ENCODE data around the gene CPA4.

Gene CPA4

DNA sequence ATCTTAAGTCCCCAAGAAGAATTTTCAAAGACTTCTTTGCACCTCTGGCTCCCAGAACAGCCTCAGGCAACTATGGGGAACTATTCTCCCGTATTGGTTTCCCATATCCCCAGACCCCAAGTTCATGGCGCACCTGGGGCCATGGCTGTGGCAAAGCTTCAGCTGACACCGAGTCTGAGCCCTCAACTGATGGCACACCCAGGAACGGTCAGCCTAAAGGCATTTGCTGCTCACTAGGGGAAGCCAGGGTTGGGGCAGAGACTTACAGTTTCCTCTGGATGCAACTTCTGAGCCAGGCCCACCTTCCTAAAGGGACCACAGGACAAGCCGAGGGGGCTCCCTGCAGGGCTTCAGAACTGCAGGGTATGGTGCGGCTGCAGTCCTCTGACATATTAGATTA, 73.6 kb downstream of the CPA4 start:
- no peak for DNase-seq

DNA sequence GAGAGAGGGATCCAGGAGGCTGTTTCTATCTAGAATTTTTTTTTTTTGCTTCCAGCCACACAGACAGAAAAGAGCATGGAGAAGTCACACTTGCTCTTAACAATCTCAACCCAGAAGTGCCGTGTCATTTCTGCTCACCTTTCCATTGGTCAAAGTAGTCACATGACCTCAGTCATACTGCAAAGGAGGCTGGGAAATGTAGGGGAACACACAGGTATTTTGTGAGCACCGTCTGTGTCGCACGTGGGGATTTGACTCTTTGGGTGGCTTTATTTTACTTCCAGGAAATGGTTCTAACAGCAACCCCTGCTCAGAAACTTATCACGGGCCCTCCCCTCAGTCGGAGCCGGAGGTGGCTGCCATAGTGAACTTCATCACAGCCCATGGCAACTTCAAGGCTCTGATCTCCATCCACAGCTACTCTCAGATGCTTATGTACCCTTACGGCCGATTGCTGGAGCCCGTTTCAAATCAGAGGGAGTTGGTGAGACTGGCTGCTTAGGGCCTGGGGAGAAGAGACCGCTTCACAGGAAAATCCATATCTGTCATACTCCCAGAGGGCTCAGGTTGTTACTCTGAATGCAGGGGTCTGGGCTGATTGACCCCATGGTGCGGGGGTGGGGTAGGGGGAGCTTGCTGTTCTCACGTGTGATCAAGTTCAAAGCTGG, 74.3 kb downstream of the CPA4 start:
- DNase-seq = no peak

DNA sequence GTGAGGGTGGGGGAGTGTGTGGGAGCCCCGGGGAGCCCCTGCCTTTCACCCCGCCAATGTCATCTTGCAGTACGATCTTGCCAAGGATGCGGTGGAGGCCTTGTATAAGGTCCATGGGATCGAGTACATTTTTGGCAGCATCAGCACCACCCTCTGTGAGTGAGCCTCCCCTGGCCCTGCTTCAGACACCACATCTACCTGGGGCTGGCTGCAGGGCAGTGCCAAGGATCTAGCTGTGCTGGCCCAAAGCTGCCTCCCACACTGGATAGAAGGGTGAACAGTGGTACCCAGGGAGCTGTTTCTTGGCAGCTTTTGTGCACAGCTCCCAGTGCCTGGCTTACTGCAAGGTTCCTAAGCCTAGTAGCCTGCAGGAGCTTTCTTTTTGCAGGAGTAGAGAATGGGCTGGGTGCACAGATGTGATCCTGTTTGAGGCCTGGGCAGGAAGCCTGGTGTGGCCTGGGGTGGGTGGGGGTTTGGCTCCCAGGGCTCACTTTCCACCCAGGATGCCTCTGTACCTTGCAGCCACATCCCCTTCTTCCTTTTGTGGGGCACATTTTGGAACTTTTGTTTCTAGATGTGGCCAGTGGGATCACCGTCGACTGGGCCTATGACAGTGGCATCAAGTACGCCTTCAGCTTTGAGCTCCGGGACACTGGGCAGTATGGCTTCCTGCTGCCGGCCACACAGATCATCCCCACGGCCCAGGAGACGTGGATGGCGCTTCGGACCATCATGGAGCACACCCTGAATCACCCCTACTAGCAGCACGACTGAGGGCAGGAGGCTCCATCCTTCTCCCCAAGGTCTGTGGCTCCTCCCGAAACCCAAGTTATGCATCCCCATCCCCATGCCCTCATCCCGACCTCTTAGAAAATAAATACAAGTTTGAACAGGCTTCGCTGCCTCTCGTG, 75.1 kb downstream of the CPA4 start:
- DNase-seq = no peak

DNA sequence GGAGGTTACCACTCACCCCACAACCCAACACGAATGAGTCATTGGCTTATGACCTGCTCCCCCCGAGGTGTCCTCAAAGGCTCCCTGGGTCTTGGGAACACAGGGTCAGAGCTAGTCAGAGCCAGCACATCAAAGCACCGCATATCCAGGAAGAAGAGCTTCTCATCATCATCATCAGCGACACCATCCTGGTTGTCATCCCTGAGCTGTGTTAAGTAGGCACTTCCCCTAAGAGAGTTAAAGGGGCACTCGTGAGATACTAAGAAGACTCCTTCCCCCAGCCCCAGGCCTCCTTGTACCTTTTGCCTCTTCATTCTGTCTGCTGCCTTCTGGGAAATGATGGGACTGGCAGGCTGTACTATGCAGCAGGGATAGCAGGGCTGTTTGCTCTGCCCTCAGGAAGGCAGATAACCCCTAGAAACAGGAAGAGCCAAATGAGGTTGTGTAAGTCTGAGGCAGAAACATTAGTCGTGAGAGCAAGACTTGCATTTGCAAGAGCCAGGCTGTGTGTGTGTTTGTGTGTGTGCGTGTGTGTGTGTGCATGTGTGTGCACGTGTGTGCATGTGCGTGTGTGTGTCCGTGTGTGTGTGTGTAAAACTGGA, 76.2 kb downstream of the CPA4 start:
- peak; percentile 79 for DNase-seq

DNA sequence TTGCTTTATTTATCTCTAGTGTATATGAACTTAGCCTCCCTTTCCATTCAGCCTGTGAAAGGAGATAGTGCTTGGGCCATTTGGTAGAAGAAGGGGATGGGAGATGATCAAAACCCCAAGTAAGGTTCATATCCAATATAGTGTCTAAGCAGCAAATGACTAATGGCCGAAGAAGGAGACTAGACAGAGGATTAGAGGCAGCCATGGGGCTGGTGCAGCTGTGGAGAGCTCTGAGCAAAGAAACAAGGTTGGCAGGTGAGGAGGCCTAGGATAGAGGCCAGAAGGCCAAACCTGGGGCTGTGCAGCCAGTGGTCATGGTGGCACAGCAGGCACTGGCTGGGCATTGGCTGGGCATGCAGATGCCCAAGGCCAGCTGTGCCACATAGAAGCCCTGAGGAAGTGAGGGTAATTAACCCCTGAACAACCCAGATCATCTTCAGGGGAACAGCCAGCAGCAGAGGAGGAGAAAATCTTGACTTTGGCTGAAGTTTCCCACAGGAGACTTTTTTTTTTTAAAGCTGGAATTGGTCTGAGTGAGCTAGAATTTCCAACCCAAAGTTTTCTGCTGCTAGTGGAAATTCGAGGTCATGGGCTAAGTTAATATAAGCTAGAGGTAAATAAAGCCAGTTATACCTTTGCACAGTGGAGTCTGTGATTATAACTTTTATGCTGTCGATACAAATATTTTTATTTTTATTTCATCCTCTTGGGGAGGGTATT, 77.0 kb downstream of the CPA4 start:
- no peak for DNase-seq

DNA sequence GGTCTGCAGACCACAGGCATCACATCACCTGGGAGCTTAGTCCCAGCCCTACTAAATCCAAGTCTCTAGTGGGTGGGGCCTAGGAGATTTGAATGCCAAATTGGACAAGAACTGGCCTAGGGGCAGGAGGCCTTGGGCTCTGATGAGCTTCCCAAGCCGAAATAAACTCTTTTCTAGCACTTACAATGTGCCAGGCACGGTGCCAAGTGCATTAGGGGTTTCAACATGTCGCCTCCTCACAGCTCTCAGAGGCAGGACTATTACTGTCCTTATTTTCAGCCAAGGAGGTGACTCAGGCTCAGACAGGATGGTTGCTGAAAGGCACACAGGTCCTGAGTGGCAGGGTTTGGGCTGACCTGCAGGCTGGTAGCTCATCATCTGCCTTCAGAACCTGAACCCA, 78.1 kb downstream of the CPA4 start:
- no peak for DNase-seq

DNA sequence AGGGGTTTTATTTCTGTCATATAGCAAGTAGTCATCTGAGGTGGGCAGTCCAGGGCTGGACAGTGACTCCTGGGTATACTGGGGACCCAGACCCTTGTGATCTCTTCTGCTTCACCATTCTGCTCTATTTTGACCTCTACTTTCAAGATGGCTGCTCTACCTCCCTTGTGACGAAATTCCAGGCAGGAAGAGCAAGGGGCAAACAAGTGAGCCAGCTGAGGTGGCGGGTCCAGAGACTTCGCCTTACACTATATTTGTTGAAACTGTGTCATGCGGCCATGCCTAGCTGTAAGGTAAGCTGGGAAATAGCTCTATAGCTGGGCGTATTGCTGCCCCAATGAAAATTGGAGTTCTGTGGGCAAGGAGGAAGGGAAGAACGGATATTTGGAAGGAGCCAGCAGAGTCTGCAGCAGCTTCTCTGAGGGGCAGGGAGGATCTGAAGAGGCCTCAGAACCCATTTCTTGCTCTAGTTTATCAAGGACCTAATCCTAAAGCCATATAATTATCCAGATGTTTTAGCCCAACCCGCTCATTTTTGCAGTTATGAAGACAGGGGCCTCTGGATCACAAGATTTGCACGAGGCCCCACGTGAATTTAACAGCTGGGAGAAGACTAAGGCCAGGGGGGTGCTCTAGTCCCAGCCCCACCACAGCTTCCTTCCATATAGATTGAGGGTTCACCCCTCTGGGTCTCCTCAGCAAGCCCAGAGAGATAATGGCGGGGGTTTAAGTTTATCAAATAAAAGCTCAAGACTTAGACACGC, 79.6 kb downstream of the CPA4 start:
- no peak for DNase-seq
